Measurements from ENCODE around the gene COPS2. TPM values are rescaled to one million over a fixed set of nuclear protein-coding genes. Genes with fewer than 3 reads are reported as not detected.

The COPS2 gene
- total RNA-seq (70.4 TPM), polyA plus RNA-seq (ENCODE audit: insufficient read depth in 1 of 8, insufficient read length in 8 of 8, low replicate concordance in 1 of 8) (100 to 1,000 TPM in 1 of 8 donors, 10 to 100 TPM in 7; 82.9 to 102 (median 91.0) TPM)
- long read RNA-seq, donor 1, full-length matches to known transcripts, result 11 of 17 reads
- long read RNA-seq, donor 1, partial matches to known transcripts, result 6 of 17 reads
- long read RNA-seq, donor 1, other reads (novel, unspliced or antisense), result 0 of 17 reads
- long read RNA-seq, donor 2, full-length matches to known transcripts, result 4 of 4 reads
- long read RNA-seq, donor 2, partial matches to known transcripts, result 0 of 4 reads
- long read RNA-seq, donor 2, other reads (novel, unspliced or antisense), result 0 of 4 reads
- long read RNA-seq, donor 3, full-length matches to known transcripts, result 35 of 35 reads
- long read RNA-seq, donor 3, partial matches to known transcripts, result 0 of 35 reads
- long read RNA-seq, donor 3, other reads (novel, unspliced or antisense), result 0 of 35 reads
- long read RNA-seq, donor 4, full-length matches to known transcripts, result 8 of 8 reads
- long read RNA-seq, donor 4, partial matches to known transcripts, result 0 of 8 reads
- long read RNA-seq, donor 4, other reads (novel, unspliced or antisense), result 0 of 8 reads
- long read RNA-seq, donor 5, full-length matches to known transcripts, result 70 of 106 reads
- long read RNA-seq, donor 5, partial matches to known transcripts, result 36 of 106 reads
- long read RNA-seq, donor 5, other reads (novel, unspliced or antisense), result 0 of 106 reads
- long read RNA-seq, donor 6, full-length matches to known transcripts, result 42 of 42 reads
- long read RNA-seq, donor 6, partial matches to known transcripts, result 0 of 42 reads
- long read RNA-seq, donor 6, other reads (novel, unspliced or antisense), result 0 of 42 reads
- long read RNA-seq, donor 7, full-length matches to known transcripts, result 28 of 44 reads
- long read RNA-seq, donor 7, partial matches to known transcripts, result 16 of 44 reads
- long read RNA-seq, donor 7, other reads (novel, unspliced or antisense), result 0 of 44 reads
- long read RNA-seq, donor 8, full-length matches to known transcripts, result 27 of 42 reads
- long read RNA-seq, donor 8, partial matches to known transcripts, result 15 of 42 reads
- long read RNA-seq, donor 8, other reads (novel, unspliced or antisense), result 0 of 42 reads
- long read RNA-seq, donor 9, full-length matches to known transcripts, result 18 of 18 reads
- long read RNA-seq, donor 9, partial matches to known transcripts, result 0 of 18 reads
- long read RNA-seq, donor 9, other reads (novel, unspliced or antisense), result 0 of 18 reads
- long read RNA-seq, donor 10, full-length matches to known transcripts, result 30 of 30 reads
- long read RNA-seq, donor 10, partial matches to known transcripts, result 0 of 30 reads
- long read RNA-seq, donor 10, other reads (novel, unspliced or antisense), result 0 of 30 reads
- long read RNA-seq, donor 11, full-length matches to known transcripts, result 21 of 21 reads
- long read RNA-seq, donor 11, partial matches to known transcripts, result 0 of 21 reads
- long read RNA-seq, donor 11, other reads (novel, unspliced or antisense), result 0 of 21 reads

DNA sequence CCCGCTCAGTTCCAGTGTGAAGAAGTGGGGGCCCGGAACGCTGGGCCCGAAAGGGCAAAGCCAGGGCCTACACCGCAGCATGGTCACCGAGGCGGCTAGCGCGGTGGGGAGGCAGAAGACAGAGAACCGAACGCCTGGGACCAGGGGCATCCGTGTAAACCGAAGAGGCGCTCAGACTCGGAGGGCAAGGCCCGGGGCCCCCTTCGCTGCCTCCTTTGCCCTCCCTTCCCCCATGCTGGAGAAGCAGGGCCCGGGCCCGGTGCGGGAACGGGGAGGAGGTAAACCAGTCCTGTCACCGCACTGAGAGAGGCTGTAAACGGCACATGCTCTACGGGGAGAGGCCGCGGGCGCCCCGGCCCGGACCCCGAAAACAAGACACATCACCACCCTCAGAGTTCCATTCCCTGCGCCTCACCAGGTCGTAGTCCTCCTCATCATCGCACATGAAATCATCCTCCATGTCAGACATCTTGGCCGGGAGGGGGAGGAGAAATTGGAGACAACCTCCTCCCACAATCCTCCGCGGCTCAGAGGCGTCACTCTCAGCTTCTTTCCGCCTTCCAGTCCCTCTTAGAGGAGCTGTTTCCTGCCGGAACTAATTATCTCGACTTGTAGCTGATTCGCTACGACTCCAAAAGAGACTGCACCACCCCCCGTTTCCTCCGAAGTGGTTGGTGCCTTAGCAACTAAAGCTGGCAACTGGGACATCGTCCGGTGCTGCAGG is at the start of gene COPS2:
COPS2 (minus strand) TSS at position 490 of the 724 bp plus-strand sequence; CDS start at position 469, 21 bp downstream.
- H3K36me3 ChIP-seq (ENCODE audit: control insufficient read depth, insufficient read depth, low read length), result no peaks in the 10 kb centered on the region
- peak within 1 kb of the TSS; percentile 95 for H3K4me3 ChIP-seq (ENCODE audit: low read length)
- H3K4me1 ChIP-seq (ENCODE audit: control insufficient read depth, insufficient read depth, low read length), result no peaks in the 10 kb centered on the region
- H3K27me3 ChIP-seq (ENCODE audit: control insufficient read depth, insufficient read depth, low read length), result no peaks in the 10 kb centered on the region
- whole genome bisulfite sequencing (ENCODE audit: insufficient coverage), result under 1% methylated on average over 40 of the region's 46 CpGs
- peak within 1 kb of the TSS; percentile 94 for H3K27ac ChIP-seq (ENCODE audit: low read length)
- peak; percentile 100 for DNase-seq
- H3K9me3 ChIP-seq (replicated peaks; ENCODE audit: control insufficient read depth, low read depth, low read length), result no peaks in the 10 kb centered on the region

DNA sequence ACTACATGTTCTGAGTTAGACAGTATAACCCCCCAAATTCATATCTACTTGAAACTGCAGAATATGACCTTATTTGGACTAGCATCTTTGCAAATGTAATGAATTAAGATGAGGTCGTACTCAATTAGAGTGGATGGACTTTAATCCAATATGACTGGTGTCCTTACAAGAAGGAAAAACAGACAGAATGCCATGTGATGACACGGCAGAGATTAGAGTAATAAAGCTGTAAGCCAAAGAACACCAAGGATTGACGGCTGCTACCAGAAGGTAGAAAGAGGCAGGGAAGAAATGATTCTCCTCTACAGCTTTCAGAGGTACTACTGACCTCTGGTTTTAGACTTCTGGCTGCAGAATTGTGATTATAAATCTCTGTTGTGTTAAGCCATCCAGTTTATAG is 44.9 kb upstream of the COPS2 start:
- H3K27me3 ChIP-seq (ENCODE audit: control insufficient read depth, insufficient read depth, low read length), result no peaks in the 10 kb centered on the region
- no peak for DNase-seq
- H3K4me3 ChIP-seq (ENCODE audit: low read length), result no peak overlapping the region
- H3K27ac ChIP-seq (ENCODE audit: low read length), result no peak overlapping the region
- H3K4me1 ChIP-seq (ENCODE audit: control insufficient read depth, insufficient read depth, low read length), result no peaks in the 10 kb centered on the region
- no peaks in the 10 kb centered on the region for H3K9me3 ChIP-seq (replicated peaks; ENCODE audit: control insufficient read depth, low read depth, low read length)
- H3K36me3 ChIP-seq (ENCODE audit: control insufficient read depth, insufficient read depth, low read length), result peaks cover 3% of the 10 kb centered on the region
- 83% methylated on average over 2 of the region's 3 CpGs for WGBS (ENCODE audit: insufficient coverage)

DNA sequence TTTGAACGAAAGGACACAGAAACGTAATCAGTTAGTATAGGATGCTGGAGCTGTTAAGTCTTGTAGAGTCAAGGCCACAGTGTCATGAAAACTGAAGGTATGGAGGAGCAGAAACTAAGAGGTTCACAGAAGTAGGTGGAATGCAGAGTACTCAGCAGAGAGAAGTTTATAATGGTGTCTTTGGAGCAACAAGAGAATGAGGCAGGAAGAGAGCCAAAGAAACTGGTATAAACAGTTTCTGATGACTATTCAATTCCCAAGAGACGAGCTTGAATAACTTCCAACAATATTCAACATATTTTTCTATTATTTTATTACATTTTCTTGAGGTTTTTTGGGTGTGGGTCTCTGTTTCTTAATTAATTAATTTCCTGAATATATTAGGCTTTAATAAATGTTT is 44.3 kb upstream of the COPS2 start:
- no peaks in the 10 kb centered on the region for H3K9me3 ChIP-seq (replicated peaks; ENCODE audit: control insufficient read depth, low read depth, low read length)
- H3K4me3 ChIP-seq (ENCODE audit: low read length), result no peak overlapping the region
- DNase-seq, result peak; percentile 18
- H3K27ac ChIP-seq (ENCODE audit: low read length), result peak overlapping the region; percentile 6
- WGBS (ENCODE audit: insufficient coverage), result 56% methylated on average over 2 of the region's 3 CpGs
- H3K4me1 ChIP-seq (ENCODE audit: control insufficient read depth, insufficient read depth, low read length), result no peaks in the 10 kb centered on the region
- no peaks in the 10 kb centered on the region for H3K27me3 ChIP-seq (ENCODE audit: control insufficient read depth, insufficient read depth, low read length)
- peaks cover 3% of the 10 kb centered on the region for H3K36me3 ChIP-seq (ENCODE audit: control insufficient read depth, insufficient read depth, low read length)

DNA sequence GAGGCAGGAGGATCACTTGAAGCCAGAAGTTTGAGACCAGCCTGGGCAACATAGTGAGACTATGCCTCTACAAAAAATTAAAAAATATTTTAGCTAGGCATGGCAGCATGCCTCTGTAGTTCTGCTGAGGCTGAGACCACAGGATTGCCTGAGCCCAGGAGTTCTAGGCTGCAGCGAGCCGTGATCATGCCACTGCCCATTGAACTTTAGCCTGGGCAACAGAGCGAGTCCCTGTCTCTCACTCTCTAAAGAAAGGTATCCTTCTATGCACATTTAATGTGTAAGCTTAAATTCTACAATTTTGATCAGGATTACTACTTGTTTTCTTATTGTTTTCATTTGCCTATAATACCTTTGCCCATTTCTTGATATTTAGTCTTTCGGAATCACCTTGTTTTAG is 41.5 kb upstream of the COPS2 start:
- Histone ChIP-seq H3K36me3 (ENCODE audit: control insufficient read depth, insufficient read depth, low read length) (no peaks in the 10 kb centered on the region), H3K27me3 (ENCODE audit: control insufficient read depth, insufficient read depth, low read length) (no peaks in the 10 kb centered on the region), H3K27ac (ENCODE audit: low read length) (no peak overlapping the region), H3K4me3 (ENCODE audit: low read length) (no peak overlapping the region), H3K9me3 (replicated peaks; ENCODE audit: control insufficient read depth, low read depth, low read length) (no peaks in the 10 kb centered on the region), H3K4me1 (ENCODE audit: control insufficient read depth, insufficient read depth, low read length) (no peaks in the 10 kb centered on the region)
- no peak for DNase-seq
- no CpG with 5 or more reads among the region's 4 CpGs for WGBS (ENCODE audit: insufficient coverage)

DNA sequence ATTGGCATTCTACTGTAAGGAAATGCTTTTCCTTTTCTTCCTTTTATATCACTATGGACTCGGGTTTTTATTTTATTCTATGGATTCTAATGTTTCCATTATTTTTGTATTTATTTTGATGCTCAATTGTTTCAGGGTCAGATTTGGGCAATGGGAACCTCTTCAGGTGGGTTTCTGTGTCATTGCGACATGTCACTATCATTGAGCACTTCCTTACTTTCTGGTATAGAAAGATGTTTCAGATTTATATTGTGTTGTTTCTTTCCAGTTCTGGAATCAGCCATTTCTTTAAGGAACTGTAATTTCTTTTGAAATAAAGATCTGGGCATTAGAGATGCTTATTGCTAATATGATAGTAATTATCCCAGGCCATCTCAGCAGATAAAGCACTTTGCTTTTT is 36.5 kb upstream of the COPS2 start:
- no peaks in the 10 kb centered on the region for H3K4me1 ChIP-seq (ENCODE audit: control insufficient read depth, insufficient read depth, low read length)
- H3K27me3 ChIP-seq (ENCODE audit: control insufficient read depth, insufficient read depth, low read length), result no peaks in the 10 kb centered on the region
- H3K4me3 ChIP-seq (ENCODE audit: low read length), result no peak overlapping the region
- H3K9me3 ChIP-seq (replicated peaks; ENCODE audit: control insufficient read depth, low read depth, low read length), result no peaks in the 10 kb centered on the region
- no peak overlapping the region for H3K27ac ChIP-seq (ENCODE audit: low read length)
- H3K36me3 ChIP-seq (ENCODE audit: control insufficient read depth, insufficient read depth, low read length), result no peaks in the 10 kb centered on the region
- WGBS (ENCODE audit: insufficient coverage), result no CpG with 5 or more reads among the region's 2 CpGs
- DNase-seq, result no peak

DNA sequence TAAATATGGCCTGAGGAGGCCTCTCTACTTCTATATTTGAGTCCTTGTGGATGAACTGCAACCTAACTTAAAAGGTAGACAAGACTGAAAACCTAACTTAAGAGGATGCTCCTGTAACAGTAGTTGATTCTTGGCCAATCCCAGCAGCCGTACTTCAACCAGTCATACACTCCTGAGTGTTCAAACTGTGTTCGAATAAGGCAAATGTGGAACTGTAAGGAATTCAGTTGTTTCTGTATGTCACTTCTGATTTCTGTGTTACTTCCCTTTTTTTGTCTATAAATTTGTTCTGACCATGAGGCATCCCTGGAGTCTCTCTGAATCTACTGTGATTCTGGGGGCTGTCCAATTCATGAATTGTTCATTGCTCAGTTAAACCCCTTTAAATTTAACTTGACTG is 35.2 kb upstream of the COPS2 start:
- no peaks in the 10 kb centered on the region for H3K9me3 ChIP-seq (replicated peaks; ENCODE audit: control insufficient read depth, low read depth, low read length)
- no CpG with 5 or more reads among the region's 2 CpGs for WGBS (ENCODE audit: insufficient coverage)

DNA sequence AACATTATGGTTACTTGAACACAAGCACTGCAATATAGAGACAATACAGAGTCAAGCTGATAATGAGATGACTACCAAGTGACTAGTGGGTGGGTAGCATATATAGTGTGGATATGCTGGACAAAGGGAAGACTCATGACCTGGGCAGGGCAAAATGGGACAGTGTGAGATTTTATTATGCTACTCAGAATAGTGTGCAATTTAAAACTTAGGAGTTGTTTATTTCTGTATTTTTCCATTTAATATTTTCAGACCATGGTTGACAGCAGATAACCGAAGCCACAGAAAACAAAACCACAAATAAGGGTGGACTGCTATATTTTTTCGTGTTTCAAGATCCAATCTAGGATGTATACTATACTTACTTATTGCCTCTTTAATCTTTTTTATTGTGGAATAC is 34.2 kb upstream of the COPS2 start:
- Histone ChIP-seq H3K27ac (ENCODE audit: low read length) (no peak overlapping the region), H3K4me3 (ENCODE audit: low read length) (no peak overlapping the region), H3K36me3 (ENCODE audit: control insufficient read depth, insufficient read depth, low read length) (no peaks in the 10 kb centered on the region), H3K27me3 (ENCODE audit: control insufficient read depth, insufficient read depth, low read length) (no peaks in the 10 kb centered on the region), H3K9me3 (replicated peaks; ENCODE audit: control insufficient read depth, low read depth, low read length) (no peaks in the 10 kb centered on the region), H3K4me1 (ENCODE audit: control insufficient read depth, insufficient read depth, low read length) (no peaks in the 10 kb centered on the region)
- WGBS (ENCODE audit: insufficient coverage), result no CpG with 5 or more reads among the region's 2 CpGs
- no peak for DNase-seq

More for the DNA sequence above, 35.2 kb upstream of the COPS2 start:
- H3K27me3 ChIP-seq (ENCODE audit: control insufficient read depth, insufficient read depth, low read length), result no peaks in the 10 kb centered on the region
- no peak overlapping the region for H3K27ac ChIP-seq (ENCODE audit: low read length)
- no peak overlapping the region for H3K4me3 ChIP-seq (ENCODE audit: low read length)
- peak; percentile 17 for DNase-seq
- H3K36me3 ChIP-seq (ENCODE audit: control insufficient read depth, insufficient read depth, low read length), result no peaks in the 10 kb centered on the region
- H3K4me1 ChIP-seq (ENCODE audit: control insufficient read depth, insufficient read depth, low read length), result no peaks in the 10 kb centered on the region

DNA sequence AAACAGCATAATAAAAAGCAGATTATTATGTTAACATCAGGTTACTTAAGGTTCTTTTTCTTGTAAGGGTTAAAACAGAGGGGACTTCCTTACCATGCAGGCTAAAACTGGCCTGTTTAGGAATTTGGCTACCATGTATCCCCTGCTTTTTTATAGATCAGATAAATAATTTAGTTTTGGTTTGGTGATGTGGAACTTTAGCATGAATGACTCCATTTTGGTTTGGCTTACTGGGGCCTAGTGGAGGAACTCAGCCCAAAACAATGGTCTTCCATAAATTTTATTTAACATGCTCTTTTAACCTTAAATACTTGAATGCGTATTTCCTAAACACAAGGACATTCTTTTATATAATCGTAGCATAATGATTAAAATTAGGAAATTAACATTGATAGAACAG is 33.5 kb upstream of the COPS2 start:
- no peaks in the 10 kb centered on the region for H3K4me1 ChIP-seq (ENCODE audit: control insufficient read depth, insufficient read depth, low read length)
- no peaks in the 10 kb centered on the region for H3K27me3 ChIP-seq (ENCODE audit: control insufficient read depth, insufficient read depth, low read length)
- H3K36me3 ChIP-seq (ENCODE audit: control insufficient read depth, insufficient read depth, low read length), result no peaks in the 10 kb centered on the region
- H3K4me3 ChIP-seq (ENCODE audit: low read length), result no peak overlapping the region
- DNase-seq, result no peak
- no CpG with 5 or more reads among the region's 2 CpGs for WGBS (ENCODE audit: insufficient coverage)
- no peak overlapping the region for H3K27ac ChIP-seq (ENCODE audit: low read length)
- H3K9me3 ChIP-seq (replicated peaks; ENCODE audit: control insufficient read depth, low read depth, low read length), result no peaks in the 10 kb centered on the region

Data from muscle of leg (tissue), 16 donors.